Measurements from ENCODE around the gene KRTAP1-4. TPM values are rescaled to one million over a fixed set of nuclear protein-coding genes. Genes with fewer than 3 reads are reported as not detected.
"Not testable (repeated sequence)": the region's sequence is repeated elsewhere in the genome, so short reads cannot be mapped to it uniquely, and the experiment has no call there.

Gene KRTAP1-4
- total RNA-seq, 2 experiments from 2014 or later = not detected

GRCh38 chr17:41065829-41066624 is 36.0 kb upstream of the KRTAP1-4 start, which contains the start of gene KRTAP2-4:
KRTAP2-4 (minus strand) TSS chr17:41065879; CDS start chr17:41065845, 34 bp downstream.
- no peaks in the 10 kb centered on the region for H3K9me3 ChIP-seq (ENCODE audit: control insufficient read depth in 1 of 2, insufficient read depth in 1 of 2, low read length in 2 of 2)
- POLR2A ChIA-PET = no interaction called here
- peaks cover 24% of the 10 kb centered on the region for H3K27me3 Mint-ChIP-seq
- CTCF ChIA-PET = no interaction called here
- ATAC-seq (ENCODE audit: poor library complexity) (no peak), DNase-seq (no peak)
- intact Hi-C loops (cut with DNase I, micrococcal nuclease) = no loop called here
- no peak within 1 kb of the TSS for H3K27ac ChIP-seq (ENCODE audit: low read depth in 1 of 2, low read length in 2 of 2)
- H3K9me3 Mint-ChIP-seq = no peaks in the 10 kb centered on the region
- TF ChIP-seq CTCF (IDR thresholded peaks at IDR 0.05) = no peak
- peaks cover 0 to 6% of the 10 kb centered on the region in 2 experiments for H3K27me3 ChIP-seq (ENCODE audit: control insufficient read depth in 1 of 2, insufficient read depth in 2 of 2, low read length in 2 of 2)
- no peak within 1 kb of the TSS for H3K27ac Mint-ChIP-seq
- H3K4me1 Mint-ChIP-seq (ENCODE audit: low read depth) = no peaks in the 10 kb centered on the region
- no peaks in the 10 kb centered on the region for H3K4me1 ChIP-seq (ENCODE audit: insufficient read depth, low read length)
- H3K4me3 Mint-ChIP-seq = no peak within 1 kb of the TSS
- no peaks in the 10 kb centered on the region for H3K36me3 Mint-ChIP-seq (ENCODE audit: low read depth)
- no peaks in the 10 kb centered on the region for H3K36me3 ChIP-seq (ENCODE audit: insufficient read depth, low read length)
- no peak within 1 kb of the TSS for H3K4me3 ChIP-seq (ENCODE audit: low read length)

- H3K9me3 ChIP-seq (ENCODE audit: control insufficient read depth in 1 of 2, insufficient read depth in 1 of 2, low read length in 2 of 2); DNase-seq; H3K36me3 ChIP-seq (ENCODE audit: insufficient read depth, low read length); intact Hi-C loops (cut with DNase I, micrococcal nuclease); ATAC-seq (ENCODE audit: poor library complexity); H3K36me3 Mint-ChIP-seq (ENCODE audit: low read depth); H3K4me1 Mint-ChIP-seq (ENCODE audit: low read depth); H3K4me3 Mint-ChIP-seq; H3K4me3 ChIP-seq (ENCODE audit: low read length); CTCF ChIA-PET; H3K9me3 Mint-ChIP-seq; H3K27ac ChIP-seq (ENCODE audit: low read depth in 1 of 2, low read length in 2 of 2); H3K4me1 ChIP-seq (ENCODE audit: insufficient read depth, low read length); H3K27ac Mint-ChIP-seq; POLR2A ChIA-PET: not testable (repeated sequence)
- H3K27me3 Mint-ChIP-seq = peaks cover 33% of the 10 kb centered on the region
- peaks cover 0 to 10% of the 10 kb centered on the region in 2 experiments for H3K27me3 ChIP-seq (ENCODE audit: control insufficient read depth in 1 of 2, insufficient read depth in 2 of 2, low read length in 2 of 2)
Measured at GRCh38 chr17:41065016-41065689, 35.2 kb upstream of the KRTAP1-4 start.

GRCh38 chr17:41064301-41064700 is 34.3 kb upstream of the KRTAP1-4 start:
- no peaks in the 10 kb centered on the region for H3K9me3 Mint-ChIP-seq
- CTCF ChIA-PET = no interaction called here
- H3K36me3 Mint-ChIP-seq (ENCODE audit: low read depth) = no peaks in the 10 kb centered on the region
- intact Hi-C loops (cut with DNase I, micrococcal nuclease) = no loop called here
- POLR2A ChIA-PET = no interaction called here
- TF ChIP-seq CTCF (IDR thresholded peaks at IDR 0.05) = no peak
- Histone ChIP-seq H3K4me3 (ENCODE audit: low read length) (no peak overlapping the region), H3K27ac (ENCODE audit: low read depth in 1 of 2, low read length in 2 of 2) (no peak overlapping the region), H3K9me3 (ENCODE audit: control insufficient read depth in 1 of 2, insufficient read depth in 1 of 2, low read length in 2 of 2) (no peaks in the 10 kb centered on the region), H3K36me3 (ENCODE audit: insufficient read depth, low read length) (no peaks in the 10 kb centered on the region), H3K4me1 (ENCODE audit: insufficient read depth, low read length) (no peaks in the 10 kb centered on the region), H3K27me3 (ENCODE audit: control insufficient read depth in 1 of 2, insufficient read depth in 2 of 2, low read length in 2 of 2) (peaks cover 0 to 10% of the 10 kb centered on the region in 2 experiments)
- ATAC-seq (ENCODE audit: poor library complexity) (no peak), DNase-seq (no peak)
- H3K4me1 Mint-ChIP-seq (ENCODE audit: low read depth) = no peaks in the 10 kb centered on the region
- H3K4me3 Mint-ChIP-seq = no peak overlapping the region
- peaks cover 39% of the 10 kb centered on the region for H3K27me3 Mint-ChIP-seq
- H3K27ac Mint-ChIP-seq = no peak overlapping the region

All from CD4-positive, alpha-beta T cell (primary cell).